ENCODE data around the gene LSAMP. TPM values are rescaled to one million over a fixed set of nuclear protein-coding genes. Genes with fewer than 3 reads are reported as not detected.
A peak's percentile ranks its signal among the peaks of the same experiment; 100 is the strongest.

Gene LSAMP
- total and polyA plus RNA-seq, 2 experiments from 2014 or later: 2.0 to 2.9 TPM

DNA sequence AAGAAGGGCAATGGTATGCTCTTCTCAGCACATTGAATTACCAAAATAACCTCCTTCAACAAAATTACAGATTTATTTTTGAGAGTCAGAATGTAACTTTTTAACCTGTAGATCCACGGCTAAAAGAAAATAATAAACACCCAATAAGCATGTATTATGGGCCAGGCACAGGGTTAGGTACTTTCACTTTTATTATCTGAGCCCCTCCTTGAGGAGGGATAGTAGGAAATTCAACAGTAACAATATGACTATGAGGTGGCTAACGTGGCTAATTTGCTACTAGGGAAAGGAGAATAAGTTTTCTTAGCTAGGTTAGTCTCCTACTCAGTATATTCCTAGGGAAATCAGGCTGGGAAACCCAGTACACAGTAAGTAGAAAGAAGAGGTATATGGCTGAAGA lies 515.1 kb downstream of the LSAMP start (continued):
- no peak for TF ChIP-seq CTCF (conservative IDR thresholded peaks at IDR 0.05; ENCODE audit: low read depth in 2 of 2)
- TF ChIP-seq POLR2AphosphoS5 (IDR thresholded peaks at IDR 0.05; ENCODE audit: low read depth): no peak
- no peak for TF ChIP-seq NANOG (IDR thresholded peaks at IDR 0.05; ENCODE audit: borderline replicate concordance)
- TF ChIP-seq EZH2phosphoT487 (IDR thresholded peaks at IDR 0.05; ENCODE audit: unreplicated experiment): no peak

DNA sequence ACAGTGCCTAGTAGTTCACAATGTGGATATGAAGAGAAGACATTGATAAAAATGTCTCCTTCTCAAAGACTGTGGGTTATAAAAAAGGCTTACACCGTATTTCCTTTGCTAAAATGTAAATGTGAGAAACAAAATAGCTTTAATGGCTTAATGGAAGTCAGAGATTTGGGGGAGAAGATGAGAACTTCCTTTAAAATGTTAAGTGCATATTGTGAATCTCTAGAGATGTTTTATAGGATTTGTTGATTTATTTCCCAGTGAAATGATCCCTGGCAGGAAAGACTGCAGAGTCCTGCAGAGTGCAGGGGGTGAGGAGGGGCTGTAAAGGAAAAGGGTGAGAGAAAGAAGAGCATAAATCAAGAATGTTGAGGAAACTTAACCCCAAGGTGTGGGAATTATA lies 516.9 kb downstream of the LSAMP start:
- no peaks in the 10 kb centered on the region for H3F3A ChIP-seq (replicated peaks; ENCODE audit: low read depth)
- ATAC-seq (no peak), DNase-seq (ENCODE audit: low spot score) (no peak)
- H4K20me1 ChIP-seq (replicated peaks; ENCODE audit: insufficient read depth): no peaks in the 10 kb centered on the region
- H3K4me1 ChIP-seq (ENCODE audit: insufficient read depth): peaks cover 6% of the 10 kb centered on the region; the same call in 1 of the 2 replicates
- Mint-ChIP-seq H3K27ac (no peak overlapping the region; the same call in 1 of the 2 replicates), H3K27me3 (ENCODE audit: insufficient read depth, low read depth, poor library complexity) (no peaks in the 10 kb centered on the region), H3K9me3 (no peaks in the 10 kb centered on the region), H3K4me1 (peaks cover 12% of the 10 kb centered on the region; the same call in 2 of the 3 replicates), H3K36me3 (ENCODE audit: low read depth) (no peaks in the 10 kb centered on the region), H3K4me3 (no peak overlapping the region)
- no peaks in the 10 kb centered on the region for H3K9me2 ChIP-seq (ENCODE audit: insufficient read depth)
- H3K36me3 ChIP-seq (ENCODE audit: insufficient read depth): no peaks in the 10 kb centered on the region
- H3K27me3 ChIP-seq (ENCODE audit: insufficient read depth): no peaks in the 10 kb centered on the region
- H2AFZ ChIP-seq: peak overlapping the region; percentile 11; the same call in 1 of the 2 replicates
- H3K4me3 ChIP-seq: no peak overlapping the region
- 0 out of 2 replicates have a peak overlapping the region, but pooled peaks have one; percentile 12 for H3K4me2 ChIP-seq
- no peak overlapping the region for H3K27ac ChIP-seq (ENCODE audit: low read depth)
- TF ChIP-seq STAT1 (IDR thresholded peaks at IDR 0.05; ENCODE audit: unreplicated experiment): no peak
- no peak for TF ChIP-seq JUNB (IDR thresholded peaks at IDR 0.05; ENCODE audit: unreplicated experiment)
- no peak for TF ChIP-seq CTCF (conservative IDR thresholded peaks at IDR 0.05; ENCODE audit: low read depth in 2 of 2)
- no peak for TF ChIP-seq NANOG (IDR thresholded peaks at IDR 0.05; ENCODE audit: borderline replicate concordance)
- no peak for TF ChIP-seq ZNF114 (CRISPR knock-in tag; IDR thresholded peaks at IDR 0.05)
- TF ChIP-seq, protein P1, sequence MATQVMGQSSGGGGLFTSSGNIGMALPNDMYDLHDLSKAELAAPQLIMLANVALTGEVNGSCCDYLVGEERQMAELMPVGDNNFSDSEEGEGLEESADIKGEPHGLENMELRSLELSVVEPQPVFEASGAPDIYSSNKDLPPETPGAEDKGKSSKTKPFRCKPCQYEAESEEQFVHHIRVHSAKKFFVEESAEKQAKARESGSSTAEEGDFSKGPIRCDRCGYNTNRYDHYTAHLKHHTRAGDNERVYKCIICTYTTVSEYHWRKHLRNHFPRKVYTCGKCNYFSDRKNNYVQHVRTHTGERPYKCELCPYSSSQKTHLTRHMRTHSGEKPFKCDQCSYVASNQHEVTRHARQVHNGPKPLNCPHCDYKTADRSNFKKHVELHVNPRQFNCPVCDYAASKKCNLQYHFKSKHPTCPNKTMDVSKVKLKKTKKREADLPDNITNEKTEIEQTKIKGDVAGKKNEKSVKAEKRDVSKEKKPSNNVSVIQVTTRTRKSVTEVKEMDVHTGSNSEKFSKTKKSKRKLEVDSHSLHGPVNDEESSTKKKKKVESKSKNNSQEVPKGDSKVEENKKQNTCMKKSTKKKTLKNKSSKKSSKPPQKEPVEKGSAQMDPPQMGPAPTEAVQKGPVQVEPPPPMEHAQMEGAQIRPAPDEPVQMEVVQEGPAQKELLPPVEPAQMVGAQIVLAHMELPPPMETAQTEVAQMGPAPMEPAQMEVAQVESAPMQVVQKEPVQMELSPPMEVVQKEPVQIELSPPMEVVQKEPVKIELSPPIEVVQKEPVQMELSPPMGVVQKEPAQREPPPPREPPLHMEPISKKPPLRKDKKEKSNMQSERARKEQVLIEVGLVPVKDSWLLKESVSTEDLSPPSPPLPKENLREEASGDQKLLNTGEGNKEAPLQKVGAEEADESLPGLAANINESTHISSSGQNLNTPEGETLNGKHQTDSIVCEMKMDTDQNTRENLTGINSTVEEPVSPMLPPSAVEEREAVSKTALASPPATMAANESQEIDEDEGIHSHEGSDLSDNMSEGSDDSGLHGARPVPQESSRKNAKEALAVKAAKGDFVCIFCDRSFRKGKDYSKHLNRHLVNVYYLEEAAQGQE (IDR thresholded peaks at IDR 0.05; ENCODE audit: unreplicated experiment): no peak
- no peak for TF ChIP-seq ETS1 (IDR thresholded peaks at IDR 0.05)
- no peak for TF ChIP-seq ZNF331 (CRISPR knock-in tag; IDR thresholded peaks at IDR 0.05; ENCODE audit: low read depth)
- no peaks in the 10 kb centered on the region for H3K79me2 ChIP-seq (replicated peaks; ENCODE audit: insufficient read depth)
